Iris pigment epithelial cell (primary cell): ENCODE data around the gene NIPAL1.
"Not testable (repeated sequence)": the region's sequence is repeated elsewhere in the genome, so short reads cannot be mapped to it uniquely, and the experiment has no call there.

Source experiments
- DNase-seq: peaks from one replicate; pipeline ENCODE4 v3.0.0-alpha.2; 2011; ENCODE audit warnings: low read depth

NIPAL1 gene

DNA sequence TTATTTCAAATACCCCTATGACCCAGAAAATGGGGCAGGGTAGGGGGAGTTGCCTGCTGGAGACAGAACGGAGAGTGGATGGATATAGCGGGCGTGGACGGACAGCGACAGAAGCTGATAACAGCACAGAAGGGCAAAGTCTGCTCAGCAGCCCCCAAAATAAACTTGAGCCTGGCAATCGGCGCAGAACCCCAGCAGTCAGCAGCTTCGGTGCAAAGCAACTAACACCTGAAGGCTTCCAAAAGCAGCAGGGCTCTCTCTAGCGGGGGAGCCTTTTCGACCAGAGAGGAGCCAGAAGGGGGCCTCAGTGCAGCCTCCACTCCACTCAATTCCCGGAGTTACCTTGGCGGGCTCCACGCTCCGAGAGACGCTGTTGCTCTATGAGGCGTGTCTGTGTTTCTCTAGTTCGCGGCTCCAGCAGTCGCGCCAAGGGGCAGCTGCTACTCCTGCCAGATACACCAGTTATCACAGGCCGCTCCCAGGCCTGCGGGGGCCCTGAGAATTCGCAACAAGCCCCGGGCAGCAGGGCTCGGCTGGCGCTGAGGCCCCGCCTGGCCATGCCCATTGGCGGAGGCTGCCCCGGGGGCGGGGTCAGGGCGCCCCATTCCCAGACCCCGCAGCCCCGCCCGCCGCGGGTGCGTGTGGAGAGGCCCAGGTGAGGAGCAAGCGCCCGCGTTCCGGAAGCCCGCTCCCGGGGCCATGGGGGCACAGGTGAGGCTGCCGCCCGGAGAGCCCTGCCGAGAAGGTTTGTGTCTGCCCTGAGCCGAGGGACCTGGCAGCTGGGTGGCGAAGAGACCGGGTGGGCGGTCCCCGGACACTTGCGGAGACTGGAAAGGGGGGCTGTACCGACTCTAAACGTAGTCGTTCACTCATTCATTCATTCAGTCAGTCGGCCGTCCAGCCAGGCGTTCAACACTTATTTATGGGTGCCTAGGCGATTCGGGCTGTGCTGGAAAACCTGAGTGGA, at the start of gene NIPAL1, which contains the start of gene CNGA1:
Gene NIPAL1, plus strand, starts transcription at position 632 of the 967 bp plus-strand sequence. Its CDS starts 68 bp downstream, at position 700.
Gene CNGA1, minus strand, starts transcription at position 541 of the 967 bp plus-strand sequence. CDS start 63,992 bp downstream, outside the sequence.
- DNase-seq = peak; percentile 66

DNA sequence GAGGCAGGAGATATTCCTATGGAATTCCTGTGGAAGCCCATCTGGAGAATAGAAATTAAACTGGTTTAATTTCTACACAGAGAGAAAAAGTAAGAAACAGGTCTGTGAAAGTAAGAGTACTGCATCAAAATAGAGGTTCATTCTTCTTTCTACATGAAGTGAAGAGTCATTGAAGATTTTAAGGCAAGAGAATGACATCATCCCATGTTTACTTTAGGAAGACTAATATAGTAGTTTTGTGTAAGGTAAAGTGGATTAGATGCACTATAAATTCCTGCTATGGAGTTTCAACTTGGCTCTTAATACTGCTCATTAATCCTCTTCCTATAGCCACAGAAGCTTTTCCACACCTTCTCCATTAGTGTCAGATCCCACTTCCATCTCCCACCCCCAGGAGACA, 47.7 kb upstream of the NIPAL1 start:
- DNase-seq = no peak

DNA sequence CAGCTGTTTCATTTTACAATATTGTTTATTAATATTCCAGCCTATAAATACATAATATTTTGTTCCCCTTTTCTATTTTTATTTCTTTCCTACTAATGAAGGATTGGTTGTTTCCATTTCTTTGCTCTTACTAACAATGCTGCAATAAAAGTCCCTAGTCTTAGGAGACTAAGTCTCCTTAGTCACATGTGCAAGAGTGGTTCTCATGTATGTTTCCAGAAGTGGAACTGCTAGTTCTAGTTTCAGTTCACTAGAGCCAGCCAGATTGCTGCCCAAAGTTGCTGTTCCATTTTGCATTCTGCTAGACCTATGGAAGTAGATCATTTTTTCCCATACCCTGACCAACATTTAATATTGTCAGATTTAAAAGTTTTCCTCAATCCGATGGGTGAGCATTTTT, 44.4 kb upstream of the NIPAL1 start:
- no peak for DNase-seq

DNA sequence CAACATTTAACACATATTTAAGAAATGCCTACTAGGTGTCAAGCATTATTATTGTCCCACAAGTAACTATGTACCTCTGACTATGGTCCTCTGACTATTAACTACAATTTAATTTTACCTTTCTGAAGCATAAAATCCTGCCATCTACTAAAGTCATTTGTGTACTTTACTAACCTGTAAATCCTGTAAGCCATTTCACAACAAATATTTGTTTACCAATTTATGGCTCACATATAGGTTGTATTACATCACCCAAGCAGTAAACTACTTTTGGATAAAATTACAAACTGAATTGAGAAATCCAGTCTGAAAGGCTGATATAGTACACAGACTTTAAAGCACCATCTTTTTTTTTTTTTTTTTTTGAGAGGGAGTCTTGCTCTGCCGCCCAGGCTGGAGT, 43.9 kb upstream of the NIPAL1 start:
- no peak for DNase-seq

DNA sequence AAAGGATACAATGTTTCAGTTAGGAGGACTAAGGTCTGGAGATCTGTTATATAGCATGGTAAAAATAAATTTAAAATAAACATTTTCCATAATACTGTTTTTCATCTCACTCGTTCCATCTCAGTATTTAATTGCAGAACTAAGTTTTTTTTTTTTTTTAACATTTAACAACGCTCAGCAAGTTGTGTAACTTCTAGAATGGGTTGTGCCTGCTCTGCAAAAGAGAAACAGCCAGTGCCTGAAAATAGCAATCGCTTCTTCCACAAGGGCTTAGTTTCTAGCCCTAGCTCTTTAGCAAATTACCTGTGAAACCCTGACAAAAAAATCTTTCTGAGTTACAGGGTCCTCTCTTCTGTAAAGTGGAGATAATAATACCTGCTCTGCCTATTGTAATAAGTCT, 42.0 kb upstream of the NIPAL1 start:
- DNase-seq = no peak

DNA sequence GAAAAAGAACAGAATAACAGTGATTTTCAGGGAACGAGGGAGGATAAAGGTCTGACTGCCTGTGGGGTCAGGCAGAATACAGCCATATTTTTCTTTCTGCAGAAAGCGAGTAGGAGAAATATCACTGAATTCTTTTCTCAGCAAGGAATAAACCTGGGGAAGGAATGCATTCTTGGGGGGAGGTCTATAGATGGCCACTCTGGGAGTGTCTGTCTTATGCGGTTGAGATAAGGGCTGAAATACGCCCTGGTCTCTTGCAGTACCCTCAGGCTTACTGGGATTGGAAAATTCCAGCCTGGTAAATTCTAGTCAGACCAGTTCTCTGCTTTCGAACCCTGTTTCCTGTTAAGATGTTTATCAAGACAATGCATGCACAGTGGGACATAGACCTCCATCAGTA, 26.4 kb upstream of the NIPAL1 start:
- DNase-seq = no peak

DNA sequence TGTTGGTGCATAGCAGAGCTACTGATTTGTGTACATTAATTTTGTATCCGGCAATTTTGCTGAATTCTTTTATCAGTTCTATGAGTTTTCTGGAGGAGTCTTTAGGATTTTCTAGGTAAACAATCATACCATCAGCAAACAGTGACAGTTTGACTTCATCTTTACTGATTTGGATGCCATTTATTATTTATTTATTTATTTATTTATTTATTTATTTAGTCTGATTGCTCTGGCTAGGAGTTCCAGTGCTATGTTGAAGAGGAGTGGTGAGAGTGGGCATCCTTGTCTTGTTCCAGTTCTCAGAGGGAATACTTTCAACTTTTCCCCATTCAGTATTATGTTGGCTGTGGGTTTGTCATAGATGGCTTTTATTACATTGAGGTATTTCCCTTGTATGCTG, 24.1 kb upstream of the NIPAL1 start:
- not testable (repeated sequence) for DNase-seq

DNA sequence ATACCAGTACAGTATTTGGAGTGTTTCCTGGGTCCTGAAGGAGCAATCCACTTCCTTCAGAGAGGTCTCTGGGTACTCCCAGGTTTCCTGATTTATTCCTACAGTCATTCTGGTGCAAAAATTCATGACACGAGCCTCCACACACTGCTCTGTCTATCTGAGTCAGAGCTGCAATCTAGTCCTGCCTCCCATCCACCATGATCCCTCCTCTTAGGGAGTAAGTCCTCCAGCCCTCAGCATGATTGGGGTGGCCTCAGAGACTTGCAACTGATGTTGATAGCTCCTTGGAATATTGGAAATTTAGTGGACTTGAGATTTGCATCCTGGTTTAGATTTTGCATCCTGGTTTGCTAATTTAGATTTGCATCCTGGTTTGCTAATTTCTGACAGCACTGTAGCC, 20.6 kb upstream of the NIPAL1 start:
- no peak for DNase-seq

DNA sequence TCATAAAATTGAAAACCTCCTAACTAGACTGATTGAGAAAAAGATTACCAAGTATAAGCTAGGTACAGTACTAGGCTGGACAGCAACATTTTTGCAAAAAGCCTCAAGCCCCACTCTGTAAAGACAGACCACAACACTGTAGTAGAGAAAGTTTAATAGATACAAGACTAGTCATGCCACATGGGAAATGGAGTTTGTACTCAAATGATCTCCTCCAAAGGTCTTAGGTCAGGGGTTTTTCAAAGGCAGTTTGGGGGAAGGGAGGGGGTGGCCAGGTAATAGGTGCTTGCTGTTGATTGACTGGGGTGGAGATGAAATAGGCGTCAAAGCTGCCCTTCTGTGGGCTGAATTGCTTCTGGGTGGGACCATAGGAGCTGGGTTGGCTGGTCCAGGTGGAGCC, 14.3 kb upstream of the NIPAL1 start:
- DNase-seq = no peak

DNA sequence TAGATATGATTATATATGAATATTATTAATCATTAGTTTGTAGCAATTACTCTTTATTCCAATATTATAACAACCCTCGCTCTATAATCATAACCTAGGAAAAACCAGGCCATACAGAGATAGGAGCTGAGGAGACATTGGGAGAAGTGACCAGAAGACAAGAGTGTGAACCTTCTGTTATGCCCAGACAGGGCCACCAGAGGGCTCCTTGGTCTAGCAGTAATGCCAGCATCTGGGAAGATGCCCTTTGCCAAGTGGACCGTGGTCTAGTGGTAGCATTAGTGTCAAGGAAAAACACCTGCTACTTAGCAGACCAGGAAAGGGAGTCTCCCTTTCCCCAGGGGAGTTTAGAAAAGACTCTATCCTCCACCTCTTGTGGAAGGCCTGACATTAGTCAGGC, 13.0 kb upstream of the NIPAL1 start:
- peak; percentile 29 for DNase-seq

DNA sequence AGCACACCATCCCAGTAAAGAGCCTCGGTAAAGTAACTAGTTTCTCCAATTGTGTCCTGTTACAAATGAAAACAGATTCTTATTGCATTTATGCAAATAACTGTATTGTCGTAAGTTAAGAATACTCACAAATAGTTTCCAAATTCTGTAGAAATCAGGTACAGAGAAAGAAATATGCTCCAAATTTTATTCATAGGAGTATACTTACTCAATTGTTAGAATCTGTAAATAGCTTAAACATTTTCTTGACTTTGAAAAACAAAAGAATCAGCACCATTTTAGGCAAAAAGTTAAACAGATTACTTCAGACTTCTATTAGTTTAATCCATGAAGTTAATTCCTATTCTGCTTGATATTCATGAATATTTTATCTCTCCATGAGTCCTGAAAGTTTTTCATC, 10.8 kb upstream of the NIPAL1 start:
- DNase-seq = no peak

DNA sequence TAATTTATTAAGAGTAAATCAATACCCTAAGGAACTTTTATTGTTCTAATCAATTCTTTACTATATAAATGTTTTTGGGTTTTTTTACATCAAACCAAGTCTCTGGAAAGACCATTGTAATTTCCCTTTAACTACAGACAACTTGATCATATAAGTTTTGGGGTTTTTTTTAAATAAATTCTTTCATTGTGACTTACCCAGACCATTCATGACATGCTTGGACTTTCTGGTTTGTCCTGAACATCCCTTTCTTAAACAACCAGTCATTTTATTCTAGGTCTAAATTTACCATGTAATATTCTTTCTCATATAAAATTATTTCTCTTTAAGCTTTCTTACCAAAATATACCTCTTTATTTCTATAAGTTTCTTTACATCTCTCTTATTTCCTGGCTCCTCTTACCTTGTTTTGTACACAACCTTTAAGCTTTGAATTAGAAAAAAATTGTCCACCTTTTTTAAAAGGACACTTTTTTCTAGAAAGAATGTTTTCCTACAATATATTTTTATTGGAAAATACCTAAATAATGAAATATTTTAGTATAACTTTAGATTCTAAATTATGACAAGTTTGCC, 8.5 kb upstream of the NIPAL1 start:
- DNase-seq = no peak

DNA sequence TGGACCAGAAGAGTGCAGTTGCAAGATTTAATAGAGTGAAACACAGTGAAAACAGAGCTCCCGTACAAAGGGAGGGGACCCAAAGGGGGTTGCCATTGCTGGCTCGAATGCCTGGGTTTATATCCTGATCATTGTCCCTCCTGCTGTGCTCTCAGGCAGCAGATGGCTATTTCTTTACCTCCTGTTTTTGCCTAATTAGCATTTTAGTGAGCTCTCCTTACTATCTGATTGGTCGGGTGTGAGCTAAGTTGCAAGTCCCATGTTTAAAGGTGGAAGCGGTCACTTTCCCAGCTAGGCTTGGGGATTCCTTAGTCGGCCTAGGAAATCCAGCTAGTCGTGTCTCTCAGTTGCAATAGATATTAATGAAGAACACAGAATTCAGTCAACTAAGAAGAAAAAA, 5.7 kb upstream of the NIPAL1 start:
- DNase-seq = not testable (repeated sequence)

DNA sequence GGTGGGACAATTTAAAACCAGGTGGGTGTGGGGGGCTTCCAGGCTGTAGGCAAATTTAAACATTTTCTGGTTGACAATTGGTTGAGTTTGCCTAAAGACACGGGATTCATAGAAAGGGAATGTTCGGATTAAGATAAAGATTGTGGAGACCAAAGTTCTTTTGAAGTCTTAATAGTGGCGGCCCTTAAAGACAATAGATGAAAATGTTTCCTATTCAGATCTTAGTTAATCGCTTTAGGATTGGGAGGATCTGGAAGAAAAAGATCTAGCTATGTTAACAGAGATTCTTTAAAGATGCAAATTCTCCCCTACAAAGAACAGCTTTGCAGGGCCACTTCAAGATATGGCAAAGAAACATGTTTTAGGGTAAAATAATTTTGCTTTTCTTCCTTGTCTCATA, 4.8 kb upstream of the NIPAL1 start:
- DNase-seq = no peak

DNA sequence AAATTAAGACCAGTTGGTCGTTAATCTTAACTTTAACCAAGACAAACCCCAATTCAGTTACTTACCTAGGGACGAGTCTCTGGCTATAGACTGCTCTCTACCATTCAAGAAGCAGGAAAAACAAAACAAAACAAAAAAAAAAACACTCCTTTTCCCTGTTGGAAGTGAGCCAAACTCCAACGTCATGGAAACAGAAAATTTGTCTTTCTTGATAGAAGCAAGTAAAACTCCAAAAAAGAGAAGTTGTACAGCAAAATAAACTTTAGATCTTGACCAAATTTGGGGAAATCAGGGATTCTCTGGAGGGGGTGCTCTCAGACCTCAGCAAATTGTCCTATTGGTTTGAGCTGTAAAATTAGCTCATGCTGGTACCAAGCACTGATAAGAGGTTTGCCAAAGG, 3.7 kb upstream of the NIPAL1 start:
- no peak for DNase-seq

DNA sequence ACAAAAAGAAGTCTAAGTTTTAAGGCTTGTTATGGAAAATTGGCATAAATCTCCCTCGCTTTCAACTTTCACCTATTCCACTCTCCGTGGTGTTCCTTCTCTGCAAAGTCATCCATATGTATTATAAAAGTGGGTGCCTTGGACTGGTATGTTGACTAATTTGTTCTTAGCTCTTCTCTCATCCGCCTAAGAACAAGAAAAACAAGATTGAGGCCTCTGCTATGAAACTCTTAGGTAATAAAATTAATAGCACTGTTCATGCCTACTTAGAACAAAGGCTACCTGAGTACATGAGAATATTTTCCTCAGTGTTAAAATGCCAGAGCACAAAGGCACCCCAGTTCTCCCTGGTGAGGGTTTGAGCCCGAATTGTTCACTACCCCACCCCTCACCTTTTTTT, 1.4 kb upstream of the NIPAL1 start:
- DNase-seq = no peak

DNA sequence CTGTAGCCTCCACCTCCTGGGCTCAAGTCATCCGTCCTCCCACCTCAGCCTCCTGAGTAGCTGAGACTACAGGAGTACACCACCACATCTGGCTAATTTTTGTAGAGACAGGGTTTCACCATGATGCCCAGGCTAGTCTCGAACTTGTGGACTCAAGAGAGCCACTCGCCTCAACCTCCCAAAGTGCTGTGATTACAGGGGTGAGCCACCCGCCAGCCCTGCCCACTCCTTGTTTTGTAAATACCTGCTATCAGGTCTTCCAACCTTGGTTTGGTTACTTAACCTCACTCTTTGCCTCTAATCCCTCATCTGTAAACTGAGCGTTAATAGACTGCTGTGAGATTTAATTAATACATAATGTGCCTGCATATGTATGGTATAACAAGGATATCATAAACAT, 894 bp upstream of the NIPAL1 start:
- DNase-seq = no peak

DNA sequence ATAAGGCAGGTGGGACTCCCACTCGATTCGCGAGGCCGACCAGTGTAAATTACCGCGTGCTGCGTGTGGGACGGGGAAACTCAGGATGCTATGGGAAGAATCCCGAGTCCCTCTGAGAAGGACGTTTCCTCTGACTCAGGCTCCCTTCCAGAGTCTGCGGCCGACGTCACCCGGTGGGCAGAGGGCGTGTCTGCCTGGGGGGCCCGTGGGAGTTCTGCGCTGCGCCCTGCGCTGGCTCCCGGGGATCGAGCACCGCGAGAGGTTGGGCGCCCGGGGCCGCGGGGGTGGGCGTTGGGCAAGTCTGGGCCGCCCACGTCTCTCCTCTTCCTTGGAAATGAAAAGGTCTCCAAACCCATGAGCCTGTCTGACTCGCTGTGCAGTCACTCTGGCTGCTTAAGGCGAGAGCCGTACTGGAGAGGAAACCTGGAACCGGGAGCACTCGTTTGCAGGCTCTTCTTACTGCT, 568 bp downstream of the NIPAL1 start:
- DNase-seq = peak; percentile 76

DNA sequence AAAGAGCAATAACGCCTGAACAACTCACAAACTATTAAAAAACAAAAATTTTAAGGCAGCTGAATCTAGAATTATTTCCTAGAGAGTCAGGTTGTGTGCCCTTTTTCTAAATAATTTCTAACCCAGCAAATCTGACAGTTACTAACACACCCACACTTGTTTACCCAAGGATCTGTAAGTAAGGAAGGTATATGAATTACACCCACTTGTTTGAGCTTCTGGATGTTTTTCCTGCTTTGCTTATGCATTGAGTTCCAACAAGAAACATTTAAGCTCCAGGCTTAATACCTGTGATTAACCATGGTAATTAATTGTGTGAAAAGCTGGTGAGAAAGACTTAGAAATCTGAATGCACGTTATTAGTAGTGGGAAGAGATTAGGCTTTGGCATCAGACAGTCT, 1.5 kb downstream of the NIPAL1 start:
- no peak for DNase-seq

DNA sequence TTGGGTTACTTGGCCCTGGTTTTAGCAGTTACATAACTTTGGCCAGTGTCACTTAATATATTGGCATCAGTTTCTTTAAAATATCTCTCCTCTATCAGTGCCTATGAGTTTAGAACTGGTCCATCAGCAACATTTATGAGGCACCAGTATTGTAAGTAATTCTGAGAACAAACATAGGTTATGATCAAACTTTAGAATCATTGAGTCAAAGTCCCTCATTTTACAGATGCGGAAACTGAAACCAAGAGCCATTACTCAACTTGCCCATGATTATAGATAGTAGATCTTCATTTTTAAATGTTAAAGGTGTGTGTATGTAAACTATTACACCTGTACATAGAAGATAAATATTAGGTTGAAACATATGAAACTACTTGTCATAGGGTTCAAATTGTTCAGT, 4.5 kb downstream of the NIPAL1 start:
- DNase-seq = no peak

DNA sequence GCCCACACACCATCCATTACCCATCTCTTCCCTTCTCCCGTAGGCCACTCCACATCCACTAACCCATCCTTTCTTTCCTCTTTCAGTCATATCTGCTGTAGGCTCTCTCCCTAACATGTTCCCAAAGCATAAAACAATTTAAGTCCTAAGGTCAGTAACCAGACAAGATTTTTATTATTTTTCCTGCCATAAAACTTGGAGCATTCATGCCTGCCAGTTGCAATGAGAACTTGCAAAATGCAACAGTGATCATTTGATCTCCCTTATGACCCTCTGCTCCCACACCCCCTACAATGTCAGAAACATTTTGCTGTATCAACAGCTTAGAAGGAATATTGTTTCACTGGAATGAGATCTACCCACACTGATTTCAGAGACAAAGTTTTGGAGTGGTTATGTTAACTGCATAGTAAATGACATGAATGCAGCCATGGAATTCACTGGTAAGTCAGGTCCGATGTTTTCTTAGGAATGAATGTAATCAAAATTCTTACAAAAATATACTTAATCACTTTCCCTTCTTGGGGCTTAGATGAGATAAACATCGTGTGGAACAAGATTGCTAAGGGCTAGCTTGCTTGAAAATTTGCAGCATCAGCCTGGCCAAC, 5.7 kb downstream of the NIPAL1 start:
- DNase-seq = peak; percentile 27

DNA sequence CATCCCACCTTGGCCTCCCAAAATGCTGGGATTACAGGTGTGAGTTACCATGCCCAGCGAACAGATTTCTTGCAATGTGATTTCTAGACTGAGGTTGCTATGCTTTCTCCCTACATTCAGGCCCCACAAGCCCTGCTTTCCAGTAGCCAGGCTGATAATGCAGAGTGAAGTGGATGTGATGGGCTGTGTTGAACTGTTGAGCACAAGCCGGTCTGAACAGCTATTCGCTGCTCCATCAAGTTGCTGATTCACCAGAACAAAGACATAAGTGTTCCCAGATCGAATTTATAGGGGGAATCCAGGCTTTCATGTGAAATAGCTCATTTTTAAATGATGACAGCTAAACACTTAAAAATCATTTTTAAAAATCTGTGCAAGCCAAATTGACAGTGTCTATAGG, 8.0 kb downstream of the NIPAL1 start:
- peak; percentile 6 for DNase-seq

DNA sequence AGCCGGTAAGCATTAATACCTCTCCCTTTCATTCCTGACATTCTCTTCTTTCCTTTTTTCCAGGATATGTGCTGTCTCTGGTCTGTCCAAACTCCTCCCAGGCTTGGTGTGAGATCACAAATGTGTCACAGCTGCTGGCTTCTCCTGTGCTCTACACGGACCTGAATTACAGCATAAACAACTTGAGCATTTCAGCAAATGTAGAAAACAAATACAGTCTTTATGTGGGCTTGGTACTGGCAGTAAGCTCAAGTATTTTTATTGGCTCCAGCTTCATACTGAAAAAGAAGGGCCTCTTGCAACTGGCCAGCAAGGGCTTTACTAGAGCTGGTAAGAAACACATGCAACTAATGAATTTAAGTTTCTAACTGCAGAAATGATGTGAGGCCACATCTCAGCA, 8.4 kb downstream of the NIPAL1 start:
- peak; percentile 65 for DNase-seq
